AG04450 (cell line): ENCODE results near the gene GBP7. TPM values are rescaled to one million over a fixed set of nuclear protein-coding genes. Genes with fewer than 3 reads are reported as not detected.
"Not testable (repeated sequence)": the region's sequence is repeated elsewhere in the genome, so short reads cannot be mapped to it uniquely, and the experiment has no call there.

Source experiments
- CTCF ChIA-PET: fragments of 300-600, 350-600 bp; formaldehyde crosslinking; extraction: SDS; loops from one replicate; lab custom pipeline; 2022; ENCODE audit warnings: antibody characterized with exemption, inconsistent platforms; lab: Charles Lee
- POLR2A ChIA-PET: fragments of 350-600 bp; formaldehyde crosslinking; extraction: SDS; loops from one replicate; lab custom pipeline; 2021; ENCODE audit warnings: antibody characterized with exemption, inconsistent platforms; lab: Yijun Ruan, JAX
- DNase-seq: peaks from one replicate; pipeline ENCODE4 v3.0.0-alpha.2; 2011; ENCODE audit warnings: low read depth, low spot score
- H3K27ac ChIP-seq: one replicate; pipeline ENCODE4 v1.5.1; 2012; ENCODE audit warnings: low read depth, low read length, control low read depth
- H3K27me3 ChIP-seq: one replicate; pipeline ENCODE4 v1.6.0; 2012; ENCODE audit warnings: low read length; ENCODE audit not compliant: control insufficient read depth, insufficient read depth
- H3K4me3 ChIP-seq: 2 replicates; pipeline ENCODE4 v1.5.1; 2011; ENCODE audit warnings: mild to moderate bottlenecking, low read depth, low read length, control low read depth
- H3K9me3 ChIP-seq: 2 replicates; pipeline ENCODE4 v1.5.1; 2012; ENCODE audit warnings: low read length; ENCODE audit not compliant: control insufficient read depth, insufficient read depth
- polyA plus RNA-seq: library from polyadenylated mRNA; depleted of rRNA; stranded (reverse); fragments of >200 nt; gene quantifications from 2 replicates; pipeline ENCODE4 v1.2.3, GENCODE V29; 2011
- TF ChIP-seq, protein P1 (sequence below): IDR thresholded peaks from 2 replicates; pipeline ENCODE4 v1.5.1; 2011; ENCODE audit warnings: low read depth, low read length, control low read depth, inconsistent platforms

The GBP7 gene
- polyA plus RNA-seq, 1 experiment, result not detected

DNA sequence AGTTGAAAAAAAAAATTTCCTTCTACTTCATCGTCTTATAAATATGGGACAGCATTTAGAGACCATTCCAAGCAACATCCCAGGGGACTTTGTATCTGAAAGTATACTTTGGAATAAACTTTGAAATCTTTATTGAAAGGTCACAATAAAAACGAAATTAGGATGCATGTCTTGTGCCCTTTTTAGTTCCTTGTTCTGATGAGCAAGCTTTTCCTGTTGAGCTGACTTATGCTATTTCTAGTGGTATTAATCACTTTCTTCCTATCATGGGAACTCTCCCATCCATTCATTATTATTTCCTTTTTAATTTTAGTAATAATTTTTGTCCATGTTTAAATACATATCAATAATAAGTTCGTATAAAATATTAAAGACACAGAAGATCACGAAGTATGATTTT, 45.9 kb downstream of the GBP7 start:
- POLR2A ChIA-PET, result no interaction called here
- peaks cover 4% of the 10 kb centered on the region; the same call in 1 of the 2 replicates for H3K9me3 ChIP-seq
- H3K27me3 ChIP-seq, result no peaks in the 10 kb centered on the region
- no peak overlapping the region for H3K4me3 ChIP-seq
- TF ChIP-seq, protein P1, sequence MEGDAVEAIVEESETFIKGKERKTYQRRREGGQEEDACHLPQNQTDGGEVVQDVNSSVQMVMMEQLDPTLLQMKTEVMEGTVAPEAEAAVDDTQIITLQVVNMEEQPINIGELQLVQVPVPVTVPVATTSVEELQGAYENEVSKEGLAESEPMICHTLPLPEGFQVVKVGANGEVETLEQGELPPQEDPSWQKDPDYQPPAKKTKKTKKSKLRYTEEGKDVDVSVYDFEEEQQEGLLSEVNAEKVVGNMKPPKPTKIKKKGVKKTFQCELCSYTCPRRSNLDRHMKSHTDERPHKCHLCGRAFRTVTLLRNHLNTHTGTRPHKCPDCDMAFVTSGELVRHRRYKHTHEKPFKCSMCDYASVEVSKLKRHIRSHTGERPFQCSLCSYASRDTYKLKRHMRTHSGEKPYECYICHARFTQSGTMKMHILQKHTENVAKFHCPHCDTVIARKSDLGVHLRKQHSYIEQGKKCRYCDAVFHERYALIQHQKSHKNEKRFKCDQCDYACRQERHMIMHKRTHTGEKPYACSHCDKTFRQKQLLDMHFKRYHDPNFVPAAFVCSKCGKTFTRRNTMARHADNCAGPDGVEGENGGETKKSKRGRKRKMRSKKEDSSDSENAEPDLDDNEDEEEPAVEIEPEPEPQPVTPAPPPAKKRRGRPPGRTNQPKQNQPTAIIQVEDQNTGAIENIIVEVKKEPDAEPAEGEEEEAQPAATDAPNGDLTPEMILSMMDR, result no peak
- CTCF ChIA-PET, result no interaction called here
- no peak overlapping the region for H3K27ac ChIP-seq
- DNase-seq, result no peak

DNA sequence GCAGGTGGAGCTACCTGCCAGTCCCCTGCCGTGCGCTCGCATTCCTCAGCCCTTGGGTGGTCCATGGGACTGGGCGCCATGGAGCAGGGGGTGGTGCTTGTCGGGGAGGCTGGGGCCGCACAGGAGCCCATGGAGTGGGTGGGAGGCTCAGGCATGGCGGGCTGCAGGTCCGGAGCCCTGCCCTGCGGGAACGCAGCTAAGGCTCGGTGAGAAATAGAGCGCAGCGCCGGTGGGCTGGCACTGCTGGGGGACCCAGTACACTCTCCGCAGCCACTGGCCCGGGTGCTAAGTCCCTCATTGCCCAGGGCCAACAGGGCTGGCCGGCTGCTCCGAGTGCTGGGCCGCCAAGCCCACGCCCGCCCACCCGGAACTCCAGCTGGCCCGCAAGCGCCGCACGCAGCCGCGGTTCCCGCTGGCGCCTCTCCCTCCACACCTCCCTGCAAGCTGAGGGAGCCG, 47.8 kb downstream of the GBP7 start:
- H3K4me3 ChIP-seq, H3K9me3 ChIP-seq, H3K27ac ChIP-seq, POLR2A ChIA-PET, DNase-seq, CTCF ChIA-PET, H3K27me3 ChIP-seq: not testable (repeated sequence)

DNA sequence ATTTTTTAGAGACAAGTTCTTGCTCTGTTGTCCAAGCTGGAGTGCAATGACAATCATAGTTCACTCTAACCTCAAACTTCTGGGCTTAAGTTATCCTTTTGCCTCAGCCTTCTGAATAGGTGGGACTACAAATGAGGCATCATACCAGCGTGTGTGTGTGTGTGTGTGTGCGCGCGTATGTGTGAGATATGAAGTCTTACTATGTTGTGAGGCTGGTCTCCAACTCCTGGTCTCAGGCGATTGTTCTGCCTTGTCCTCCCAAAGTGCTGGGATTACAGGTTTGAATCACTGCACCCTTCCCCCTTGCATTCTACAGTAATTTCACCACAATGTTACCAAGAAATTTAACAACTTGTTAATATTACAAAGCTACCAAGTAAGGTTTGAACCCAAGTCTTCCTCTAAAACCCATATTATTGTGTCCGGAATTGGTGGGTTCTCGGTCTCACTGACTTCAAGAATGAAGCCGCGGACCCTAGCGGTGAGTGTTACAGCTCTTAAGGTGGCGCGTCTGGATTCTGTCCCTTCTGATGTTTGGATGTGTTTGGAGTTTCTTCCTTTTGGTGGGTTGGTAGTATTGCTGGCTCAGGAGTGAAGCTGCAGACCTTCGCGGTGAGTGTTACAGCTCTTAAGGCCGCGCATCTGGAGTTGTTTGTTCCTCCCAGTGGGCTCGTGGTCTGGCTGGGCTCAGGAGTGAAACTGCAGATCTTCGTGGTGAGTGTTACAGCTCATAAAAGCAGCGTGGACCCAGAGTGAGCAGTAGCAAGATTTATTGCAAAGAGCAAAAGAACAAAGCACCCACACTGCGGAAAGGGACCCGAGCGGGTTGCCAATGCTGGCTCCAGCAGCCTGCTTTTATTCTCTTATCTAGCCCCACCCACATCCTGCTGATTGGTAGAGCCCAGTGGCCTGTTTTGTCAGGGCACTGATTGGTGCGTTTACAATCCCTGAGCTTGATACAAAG, 48.9 kb downstream of the GBP7 start:
- not testable (repeated sequence) for H3K4me3 ChIP-seq, H3K9me3 ChIP-seq, H3K27me3 ChIP-seq, H3K27ac ChIP-seq, DNase-seq
- POLR2A ChIA-PET, result interaction anchor here (0.6 kb wide), 1 partner anchor 26 kb away, joined by 3 read pairs; no protein-coding TSS in a partner anchor
- CTCF ChIA-PET, result interaction anchor here (0.7 to 2.4 kb wide), 4 partner anchors 10 to 1858 kb away, joined by 3 to 8 read pairs (median 4); partner anchors contain the start of gene GBP1

DNA sequence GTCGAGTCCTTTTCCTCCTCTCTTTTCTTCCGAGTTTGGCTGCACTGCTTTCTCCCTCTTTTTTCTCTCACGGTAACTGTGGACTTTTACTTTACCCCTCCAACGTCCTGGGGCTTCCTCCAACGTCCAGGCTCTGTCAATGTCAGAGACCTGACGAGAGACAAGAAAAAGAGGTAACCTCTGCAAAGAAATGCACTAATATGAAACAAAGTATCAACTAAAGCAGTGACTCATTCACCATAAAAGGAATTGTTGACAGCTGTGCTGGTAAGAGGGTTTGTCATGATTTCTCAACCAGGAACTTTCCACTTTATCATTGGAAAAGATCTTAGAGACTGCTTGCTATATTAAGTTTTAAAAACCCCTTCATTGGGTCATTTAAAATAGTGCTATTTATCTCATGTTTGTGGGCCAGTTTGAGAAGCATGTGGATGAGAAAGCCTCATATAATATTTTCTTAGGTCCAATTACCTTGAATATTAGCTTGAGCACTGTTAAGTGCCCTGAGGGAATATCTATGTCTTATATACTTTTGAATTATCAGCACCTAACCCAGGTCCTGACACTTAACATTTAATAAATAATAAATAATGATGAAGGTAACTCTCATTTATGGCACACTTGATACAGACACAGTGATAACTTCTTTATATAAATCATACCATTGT, 49.8 kb downstream of the GBP7 start, which contains the start of gene GBP2:
GBP2 (minus strand) TSS at position 202 of the 668 bp plus-strand sequence. CDS start 4,148 bp downstream, outside the sequence.
- H3K9me3 ChIP-seq, result peaks cover 4% of the 10 kb centered on the region; the same call in 1 of the 2 replicates
- H3K4me3 ChIP-seq, result peak within 1 kb of the TSS; percentile 60
- no peak within 1 kb of the TSS for H3K27ac ChIP-seq
- ChIA-PET CTCF (interaction anchor here (0.7 to 2.4 kb wide), 4 partner anchors 9 to 1859 kb away, joined by 3 to 8 read pairs (median 5); no protein-coding TSS in a partner anchor), POLR2A (no interaction called here)
- TF ChIP-seq, protein P1, result no peak
- DNase-seq, result peak; percentile 46
- no peaks in the 10 kb centered on the region for H3K27me3 ChIP-seq

DNA sequence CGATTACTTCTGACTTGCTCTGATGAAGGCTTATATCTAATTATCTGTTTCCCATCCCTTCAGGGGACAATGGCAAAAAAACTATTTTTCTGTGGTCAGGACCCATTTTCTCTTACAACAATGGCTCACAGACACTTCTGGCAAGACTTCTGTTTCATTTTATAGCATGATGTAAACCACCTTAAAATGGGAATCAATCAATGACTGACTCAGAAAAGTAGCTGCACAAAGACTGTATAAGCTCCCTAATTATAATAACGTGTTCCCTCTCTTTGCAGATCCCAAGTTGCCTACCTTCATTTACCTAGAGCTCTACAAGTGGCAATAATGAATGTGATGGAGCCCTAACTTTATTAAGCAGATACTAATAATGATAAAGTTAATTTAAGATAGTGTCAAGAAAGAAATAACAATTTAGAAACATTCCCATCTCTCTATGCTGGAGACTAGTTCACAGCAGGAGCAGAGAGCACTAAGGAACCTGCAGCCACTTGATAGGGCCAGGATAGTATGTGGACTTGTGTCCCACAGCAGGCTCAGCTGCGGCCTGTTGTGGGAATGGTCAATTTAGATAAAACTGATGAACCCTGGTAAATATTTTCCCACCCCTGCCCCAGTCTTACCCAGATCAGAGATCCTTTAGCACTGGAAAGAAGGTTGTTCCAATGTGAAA, 50.4 kb downstream of the GBP7 start:
- CTCF ChIA-PET, result interaction anchor here (0.7 to 2.4 kb wide), 3 partner anchors 24 to 657 kb away, joined by 4 to 8 read pairs (median 6); no protein-coding TSS in a partner anchor
- peak overlapping the region; percentile 60 for H3K4me3 ChIP-seq
- no peak for DNase-seq
- H3K27ac ChIP-seq, result no peak overlapping the region
- H3K27me3 ChIP-seq, result no peaks in the 10 kb centered on the region
- POLR2A ChIA-PET, result no interaction called here
- H3K9me3 ChIP-seq, result peaks cover 4% of the 10 kb centered on the region; the same call in 1 of the 2 replicates
- TF ChIP-seq, protein P1, result no peak
